Fibroblast of peridontal ligament (primary cell): Measurements from ENCODE around the gene PTPA.

ENCODE experiments used
- DNase-seq: peaks from one replicate; pipeline ENCODE4 v3.0.0-alpha.2; 2010; ENCODE audit errors: extremely low read depth

The PTPA gene

GRCh38 chr9:129138144-129138462 is 26.9 kb downstream of the PTPA start:
- DNase-seq: no peak

GRCh38 chr9:129138476-129139232 is 27.4 kb downstream of the PTPA start:
- DNase-seq: peak; percentile 84

- DNase-seq: peak; percentile 97
These were observed 28.2 kb downstream of the PTPA start for GRCh38 chr9:129139233-129139992.

- DNase-seq: peak; percentile 100
These were observed 28.8 kb downstream of the PTPA start for GRCh38 chr9:129139993-129140396.

GRCh38 chr9:129140397-129141065 is 29.3 kb downstream of the PTPA start:
- no peak for DNase-seq

GRCh38 chr9:129141066-129142041 is 30.1 kb downstream of the PTPA start:
- DNase-seq: peak; percentile 86

GRCh38 chr9:129142138-129142935 is 31.1 kb downstream of the PTPA start:
- no peak for DNase-seq

- DNase-seq: peak; percentile 91
These were observed 32.1 kb downstream of the PTPA start for GRCh38 chr9:129143031-129143927.

- peak; percentile 36 for DNase-seq
These were observed 34.1 kb downstream of the PTPA start for GRCh38 chr9:129145316-129145715.

GRCh38 chr9:129145841-129146292 is 34.7 kb downstream of the PTPA start:
- DNase-seq: peak; percentile 97

- DNase-seq: peak; percentile 77
These were observed 35.3 kb downstream of the PTPA start for GRCh38 chr9:129146441-129146941.

GRCh38 chr9:129148463-129149204 is 37.4 kb downstream of the PTPA start:
- DNase-seq: no peak

GRCh38 chr9:129149442-129149841 is 38.2 kb downstream of the PTPA start:
- DNase-seq: no peak

- DNase-seq: no peak
These were observed 38.9 kb downstream of the PTPA start for GRCh38 chr9:129150122-129150521.

GRCh38 chr9:129150672-129151211 is 39.5 kb downstream of the PTPA start:
- DNase-seq: no peak

GRCh38 chr9:129151469-129151868 is 40.3 kb downstream of the PTPA start:
- DNase-seq: no peak

GRCh38 chr9:129154866-129155477 is 43.8 kb downstream of the PTPA start:
- no peak for DNase-seq

GRCh38 chr9:129156163-129156562 is 44.9 kb downstream of the PTPA start:
- no peak for DNase-seq
